Neural progenitor cell (in vitro differentiated cells): Measurements from ENCODE around the gene CACNA1C.

Experiments
- CTCF ChIP-seq: fragments of 200-600 bp; sonication (generic); IDR thresholded peaks from 2 replicates; pipeline ENCODE4 v1.5.1; 2017; ENCODE audit warnings: antibody characterized with exemption, mild to moderate bottlenecking
- EZH2 ChIP-seq: fragments of 200-600 bp; sonication (generic); IDR thresholded peaks from 2 replicates; pipeline ENCODE4 v1.6.1; 2017; ENCODE audit warnings: antibody characterized with exemption, mild to moderate bottlenecking, moderate library complexity
- EZH2phosphoT487 ChIP-seq: fragments of 200-600 bp; sonication (generic); IDR thresholded peaks from 2 replicates; pipeline ENCODE4 v1.6.1; 2017; ENCODE audit warnings: antibody characterized with exemption

DNA sequence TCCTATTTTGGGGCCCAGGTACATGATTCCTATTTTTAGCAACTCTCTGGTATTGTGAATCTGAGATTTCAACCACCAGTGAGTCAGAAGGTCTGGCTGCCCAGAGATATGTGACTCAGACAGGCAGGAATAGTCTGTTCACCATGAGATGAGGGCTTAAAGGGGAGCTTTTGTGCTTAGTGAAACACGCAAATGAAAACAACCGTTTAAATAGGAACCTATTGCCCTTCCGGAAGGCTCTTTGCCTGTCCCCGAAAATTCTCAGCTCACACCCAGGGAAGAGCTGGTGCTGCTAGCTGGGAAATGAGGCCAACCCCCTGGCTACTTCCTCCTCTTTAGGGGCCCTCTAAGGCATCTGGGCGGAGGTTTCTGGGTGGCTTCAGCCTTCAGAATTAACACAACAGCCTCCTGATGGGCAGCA, 283.6 kb downstream of the CACNA1C start:
- TF ChIP-seq CTCF: no peak
- no peak for TF ChIP-seq EZH2
- TF ChIP-seq EZH2phosphoT487: no peak
